Activated CD4-positive, alpha-beta T cell treated with anti-CD3 and anti-CD28 coated beads, Interleukin-2, amount 10 ng/mL, durations not matched to agents 24 days and 14 days (primary cell): Measurements from ENCODE around the gene GNG2. TPM values are rescaled to one million over a fixed set of nuclear protein-coding genes. Genes with fewer than 3 reads are reported as not detected.
A peak's percentile ranks its signal among the peaks of the same experiment; 100 is the strongest.

ENCODE experiments used
- DNase-seq: peaks from one replicate; pipeline ENCODE4 v3.0.0; 2022
- H3K27ac Mint-ChIP-seq: one replicate; pipeline ENCODE4 v1.8.0; 2022; ENCODE audit warnings: mild to moderate bottlenecking, mixed read lengths
- H3K27me3 Mint-ChIP-seq: one replicate; pipeline ENCODE4 v1.8.0; 2022; ENCODE audit warnings: mixed read lengths
- H3K36me3 Mint-ChIP-seq: one replicate; pipeline ENCODE4 v1.8.0; 2022; ENCODE audit warnings: low read depth, mild to moderate bottlenecking, mixed read lengths
- H3K4me1 Mint-ChIP-seq: one replicate; pipeline ENCODE4 v1.8.0; 2021; ENCODE audit warnings: mixed read lengths
- H3K4me3 Mint-ChIP-seq: one replicate; pipeline ENCODE4 v1.8.0; 2022; ENCODE audit warnings: mild to moderate bottlenecking, moderate library complexity, mixed read lengths
- H3K9me3 Mint-ChIP-seq: one replicate; pipeline ENCODE4 v1.8.0; 2021; ENCODE audit warnings: mixed read lengths
- intact Hi-C: fragments of 100-400 bp; cut with micrococcal nuclease; formaldehyde crosslinking; loops from one replicate; pipeline ENCODE4 v1.15.1; 2023
- total RNA-seq: library from RNA; stranded (reverse); gene quantifications from 2 replicates; pipeline ENCODE4 v1.2.3, GENCODE V29; 2022

The GNG2 gene
- total RNA-seq, result 104 and 105 TPM in 2 replicates

DNA sequence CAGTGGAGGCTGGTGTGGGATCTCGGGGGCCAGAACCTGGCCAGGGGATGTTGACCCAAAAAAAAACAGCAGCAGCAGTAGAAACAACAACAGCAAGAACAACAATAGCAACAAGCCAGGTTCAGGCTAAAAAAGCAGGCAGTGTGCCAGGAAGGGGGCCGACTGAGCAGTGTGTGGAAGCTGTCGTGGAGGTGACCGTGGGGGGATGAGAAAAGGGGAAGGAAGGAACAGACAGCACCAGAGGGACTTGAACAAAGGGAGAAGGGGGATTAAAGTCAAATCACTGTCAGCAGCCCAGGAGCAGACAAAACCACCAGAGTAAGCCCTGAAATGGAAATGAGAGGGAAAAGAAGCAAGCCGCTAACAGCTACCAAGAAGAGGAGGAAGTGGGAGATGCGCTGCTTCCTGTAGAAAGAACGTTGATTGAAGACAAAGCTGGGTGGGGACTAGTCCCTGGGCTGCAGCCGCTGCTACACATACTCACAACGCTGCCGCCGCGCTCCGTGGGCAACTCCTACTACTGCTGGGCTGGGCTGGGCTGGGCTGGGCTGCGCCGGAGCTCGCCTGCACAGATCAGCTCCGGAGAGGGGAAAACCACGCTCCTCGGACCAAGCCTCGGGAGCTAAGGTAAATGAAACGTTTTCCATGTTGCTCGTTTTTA, at the start of gene GNG2:
Gene GNG2, plus strand, starts transcription at position 449 of the 661 bp plus-strand sequence. CDS start 90,067 bp downstream, outside the sequence.
- peak; percentile 95 for DNase-seq
- Mint-ChIP-seq H3K4me3 (peak within 1 kb of the TSS; percentile 99), H3K36me3 (peaks cover 18% of the 10 kb centered on the region), H3K9me3 (peaks cover 9% of the 10 kb centered on the region), H3K27me3 (no peaks in the 10 kb centered on the region), H3K27ac (peak within 1 kb of the TSS; percentile 92), H3K4me1 (peaks cover 51% of the 10 kb centered on the region)
- intact Hi-C loops, result loop anchor here (1.0 to 5.0 kb wide), 7 partner anchors 13 to 552 kb away; partner anchors contain the start of gene FRMD6

GRCh38 chr14:51811706-51812105, 48.7 kb upstream of the GNG2 start:
- Mint-ChIP-seq H3K27me3 (peaks cover 15% of the 10 kb centered on the region), H3K4me3 (no peak overlapping the region), H3K27ac (no peak overlapping the region), H3K9me3 (peaks cover 11% of the 10 kb centered on the region), H3K4me1 (no peaks in the 10 kb centered on the region), H3K36me3 (no peaks in the 10 kb centered on the region)
- peak; percentile 22 for DNase-seq
- intact Hi-C loops, result no loop called here

DNA sequence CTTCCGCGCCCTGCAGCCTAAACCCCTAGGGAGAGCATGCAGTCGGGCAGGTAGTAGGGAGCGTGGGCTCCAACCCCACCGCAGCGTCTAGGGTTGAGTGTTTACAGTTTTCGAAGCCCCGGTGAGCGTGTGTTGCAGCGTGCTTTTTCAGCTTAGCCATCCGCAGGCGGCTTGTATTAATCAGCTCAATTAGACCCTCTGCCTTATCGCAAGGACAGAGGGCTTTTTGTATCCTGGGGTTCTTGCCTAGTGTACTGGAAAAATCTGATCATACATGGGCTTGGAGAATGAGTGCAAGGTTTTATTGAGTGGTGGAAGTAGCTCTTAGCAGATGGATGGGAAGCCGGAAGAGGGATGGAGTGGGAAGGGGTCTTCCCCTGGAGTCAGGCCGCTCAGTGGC, 44.4 kb upstream of the GNG2 start:
- no peaks in the 10 kb centered on the region for H3K36me3 Mint-ChIP-seq
- intact Hi-C loops, result no loop called here
- H3K9me3 Mint-ChIP-seq, result no peaks in the 10 kb centered on the region
- no peak overlapping the region for H3K4me3 Mint-ChIP-seq
- H3K4me1 Mint-ChIP-seq, result no peaks in the 10 kb centered on the region
- peak; percentile 46 for DNase-seq
- no peak overlapping the region for H3K27ac Mint-ChIP-seq
- peaks cover 25% of the 10 kb centered on the region for H3K27me3 Mint-ChIP-seq

- no peak overlapping the region for H3K4me3 Mint-ChIP-seq
- peaks cover 25% of the 10 kb centered on the region for H3K27me3 Mint-ChIP-seq
- H3K27ac Mint-ChIP-seq, result no peak overlapping the region
- intact Hi-C loops, result no loop called here
- no peaks in the 10 kb centered on the region for H3K4me1 Mint-ChIP-seq
- peak; percentile 40 for DNase-seq
- no peaks in the 10 kb centered on the region for H3K36me3 Mint-ChIP-seq
- H3K9me3 Mint-ChIP-seq, result no peaks in the 10 kb centered on the region
Observed at GRCh38 chr14:51817326-51817725, 43.1 kb upstream of the GNG2 start.

GRCh38 chr14:51818748-51819380, 41.5 kb upstream of the GNG2 start:
- Mint-ChIP-seq H3K4me3 (no peak overlapping the region), H3K36me3 (no peaks in the 10 kb centered on the region), H3K4me1 (peaks cover 3% of the 10 kb centered on the region), H3K27ac (no peak overlapping the region), H3K27me3 (peaks cover 28% of the 10 kb centered on the region), H3K9me3 (no peaks in the 10 kb centered on the region)
- intact Hi-C loops, result no loop called here
- peak; percentile 49 for DNase-seq

DNA sequence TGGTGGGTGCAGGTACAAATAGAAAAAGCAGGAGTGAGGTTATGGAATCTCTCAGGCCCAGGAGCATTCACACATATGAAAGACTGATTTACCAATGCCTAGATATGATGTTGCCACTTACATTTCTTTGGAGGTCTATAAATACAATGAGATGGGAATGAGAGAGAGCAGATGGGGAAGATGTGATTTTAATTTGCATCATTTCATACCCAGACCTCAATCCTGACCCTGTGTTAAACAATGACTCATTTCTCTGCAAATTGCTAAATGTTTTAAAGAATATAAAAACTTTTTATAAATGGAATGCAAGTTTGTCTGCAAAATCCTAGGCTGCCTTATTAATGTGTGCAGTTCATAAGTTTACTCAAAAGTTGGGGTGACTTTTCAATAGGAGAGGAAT, 38.6 kb upstream of the GNG2 start:
- intact Hi-C loops, result no loop called here
- DNase-seq, result no peak
- Mint-ChIP-seq H3K4me3 (no peak overlapping the region), H3K27ac (no peak overlapping the region), H3K9me3 (no peaks in the 10 kb centered on the region), H3K4me1 (peaks cover 3% of the 10 kb centered on the region), H3K27me3 (peaks cover 20% of the 10 kb centered on the region), H3K36me3 (no peaks in the 10 kb centered on the region)

DNA sequence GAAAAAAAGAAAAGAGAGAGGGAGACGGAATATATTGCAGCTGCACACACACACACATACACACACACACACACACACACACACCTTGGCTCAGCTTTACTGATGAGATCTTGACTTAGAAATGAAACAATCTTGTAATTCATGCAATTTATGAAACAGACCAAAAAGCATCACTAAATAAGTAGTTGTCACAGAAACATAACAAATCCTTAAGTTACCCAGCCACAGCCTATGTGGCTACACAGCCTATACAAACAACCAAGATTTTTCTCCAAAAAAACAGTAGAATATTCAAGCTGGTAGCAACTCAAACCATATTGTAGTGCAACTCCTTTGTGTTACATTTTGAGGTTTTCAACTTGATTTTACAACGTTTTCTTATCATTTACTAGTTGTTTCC, 37.9 kb upstream of the GNG2 start:
- Mint-ChIP-seq H3K4me3 (no peak overlapping the region), H3K27ac (no peak overlapping the region), H3K9me3 (no peaks in the 10 kb centered on the region), H3K4me1 (peaks cover 3% of the 10 kb centered on the region), H3K27me3 (peaks cover 18% of the 10 kb centered on the region), H3K36me3 (no peaks in the 10 kb centered on the region)
- DNase-seq, result no peak
- intact Hi-C loops, result no loop called here

GRCh38 chr14:51823706-51824105, 36.7 kb upstream of the GNG2 start:
- H3K4me3 Mint-ChIP-seq, result no peak overlapping the region
- intact Hi-C loops, result no loop called here
- DNase-seq, result no peak
- H3K36me3 Mint-ChIP-seq, result no peaks in the 10 kb centered on the region
- H3K27ac Mint-ChIP-seq, result no peak overlapping the region
- no peaks in the 10 kb centered on the region for H3K9me3 Mint-ChIP-seq
- peaks cover 17% of the 10 kb centered on the region for H3K27me3 Mint-ChIP-seq
- peaks cover 3% of the 10 kb centered on the region for H3K4me1 Mint-ChIP-seq

GRCh38 chr14:51824191-51824590, 36.2 kb upstream of the GNG2 start:
- intact Hi-C loops, result no loop called here
- Mint-ChIP-seq H3K4me1 (peaks cover 3% of the 10 kb centered on the region), H3K9me3 (no peaks in the 10 kb centered on the region), H3K27ac (no peak overlapping the region), H3K27me3 (peaks cover 12% of the 10 kb centered on the region), H3K4me3 (no peak overlapping the region), H3K36me3 (no peaks in the 10 kb centered on the region)
- DNase-seq, result no peak

- Mint-ChIP-seq H3K36me3 (no peaks in the 10 kb centered on the region), H3K4me1 (peaks cover 3% of the 10 kb centered on the region), H3K27me3 (peaks cover 5% of the 10 kb centered on the region), H3K4me3 (no peak overlapping the region), H3K9me3 (no peaks in the 10 kb centered on the region), H3K27ac (no peak overlapping the region)
- intact Hi-C loops, result loop anchor here (5.0 kb wide), 1 partner anchor 151 kb away; no protein-coding TSS in a partner anchor
- no peak for DNase-seq
Observed at GRCh38 chr14:51825926-51826325, 34.5 kb upstream of the GNG2 start.

- H3K27ac Mint-ChIP-seq, result peak overlapping the region; percentile 18
- no peaks in the 10 kb centered on the region for H3K9me3 Mint-ChIP-seq
- intact Hi-C loops, result loop anchor here (1.0 to 5.0 kb wide), 3 partner anchors 19 to 149 kb away; no protein-coding TSS in a partner anchor
- peak overlapping the region; percentile 48 for H3K4me3 Mint-ChIP-seq
- peak; percentile 88 for DNase-seq
- no peaks in the 10 kb centered on the region for H3K36me3 Mint-ChIP-seq
- H3K27me3 Mint-ChIP-seq, result peaks cover 5% of the 10 kb centered on the region
- peaks cover 3% of the 10 kb centered on the region for H3K4me1 Mint-ChIP-seq
Observed at GRCh38 chr14:51828017-51828797, 32.2 kb upstream of the GNG2 start.

DNA sequence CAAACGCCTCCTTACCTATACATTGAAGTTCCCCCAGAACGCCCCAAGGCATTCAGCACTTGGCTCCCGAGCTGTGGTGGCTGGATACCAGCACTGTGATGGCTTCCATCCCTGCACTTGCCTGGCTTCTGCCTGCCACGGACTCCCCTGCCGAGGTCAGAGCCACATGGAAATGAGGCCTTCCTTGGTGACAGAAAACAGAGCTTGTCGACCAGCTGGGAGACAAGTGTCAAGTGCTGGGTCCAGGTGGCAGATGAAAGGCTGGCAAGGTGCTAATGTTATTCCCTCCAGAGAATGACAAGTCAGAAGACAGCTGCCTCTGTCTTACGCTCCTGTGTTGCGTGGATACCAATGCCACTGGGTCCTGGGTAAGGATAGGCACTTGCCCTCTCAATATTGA, 26.2 kb upstream of the GNG2 start:
- intact Hi-C loops, result no loop called here

GRCh38 chr14:51836417-51836816, 24.0 kb upstream of the GNG2 start:
- H3K9me3 Mint-ChIP-seq, result no peaks in the 10 kb centered on the region
- H3K27me3 Mint-ChIP-seq, result peaks cover 3% of the 10 kb centered on the region
- no peak for DNase-seq
- intact Hi-C loops, result no loop called here
- H3K4me3 Mint-ChIP-seq, result no peak overlapping the region
- H3K36me3 Mint-ChIP-seq, result no peaks in the 10 kb centered on the region
- H3K27ac Mint-ChIP-seq, result no peak overlapping the region
- no peaks in the 10 kb centered on the region for H3K4me1 Mint-ChIP-seq

More for the DNA sequence above, 26.2 kb upstream of the GNG2 start:
- no peak for DNase-seq
- Mint-ChIP-seq H3K4me3 (no peak overlapping the region), H3K27ac (no peak overlapping the region), H3K36me3 (no peaks in the 10 kb centered on the region), H3K4me1 (no peaks in the 10 kb centered on the region), H3K9me3 (no peaks in the 10 kb centered on the region), H3K27me3 (peaks cover 3% of the 10 kb centered on the region)
